ENCODE results near the gene TMEM100. TPM values are rescaled to one million over a fixed set of nuclear protein-coding genes. Genes with fewer than 3 reads are reported as not detected.

The TMEM100 gene, protein sequence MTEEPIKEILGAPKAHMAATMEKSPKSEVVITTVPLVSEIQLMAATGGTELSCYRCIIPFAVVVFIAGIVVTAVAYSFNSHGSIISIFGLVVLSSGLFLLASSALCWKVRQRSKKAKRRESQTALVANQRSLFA
- under 1 TPM in 2 of 6 experiments, not detected in 4; 0.18 to 0.26 TPM for total RNA-seq (2021; fragmentation: NEBNext Ultra II Directional; extraction: Animal tissue kit (Norgen Biotek cat#: 25700))
- long read RNA-seq: 0 reads

DNA sequence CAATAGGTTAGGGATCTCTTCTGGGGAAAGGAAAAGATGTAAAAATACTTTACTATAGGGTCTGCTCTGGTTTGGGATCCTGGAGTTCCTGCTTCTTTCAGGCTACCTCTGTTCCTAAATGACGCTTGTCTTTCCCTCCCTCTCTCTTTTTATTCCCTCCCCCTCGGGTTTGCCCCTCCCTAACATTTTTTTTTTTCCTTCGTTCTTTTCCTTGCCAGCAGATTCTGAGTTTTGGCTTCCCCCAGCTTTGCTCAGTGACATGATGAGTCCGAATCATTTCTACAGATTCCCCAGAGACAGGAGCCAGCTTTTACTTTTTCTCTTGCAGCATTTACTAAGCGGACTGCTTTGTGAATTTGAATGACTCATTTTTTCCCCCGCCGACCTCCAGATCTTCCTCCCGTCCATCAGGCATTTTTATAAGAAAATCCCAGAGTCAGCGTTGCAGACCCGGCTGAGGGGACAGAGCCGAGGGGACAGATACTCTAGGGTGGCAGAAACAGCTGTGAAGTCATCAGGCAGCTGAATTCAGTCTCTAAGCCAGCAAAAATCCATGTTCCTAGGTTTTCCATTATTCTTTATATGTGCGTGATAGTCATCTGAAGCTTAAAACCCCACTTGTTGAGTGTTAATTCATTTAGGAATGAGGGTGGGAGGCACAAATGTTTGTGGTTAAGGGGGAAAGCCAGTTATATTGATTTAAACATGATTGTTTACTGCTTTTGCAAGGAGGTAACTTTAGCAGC is at the start of gene TMEM100:
TMEM100 (minus strand) TSS at position 123 of the 746 bp plus-strand sequence. CDS start 1,794 bp downstream, outside the sequence.
- H3K27ac Mint-ChIP-seq: peak within 1 kb of the TSS; percentile 49
- peak within 1 kb of the TSS; percentile 88 for H3K4me3 Mint-ChIP-seq
- TF ChIP-seq, protein P1, sequence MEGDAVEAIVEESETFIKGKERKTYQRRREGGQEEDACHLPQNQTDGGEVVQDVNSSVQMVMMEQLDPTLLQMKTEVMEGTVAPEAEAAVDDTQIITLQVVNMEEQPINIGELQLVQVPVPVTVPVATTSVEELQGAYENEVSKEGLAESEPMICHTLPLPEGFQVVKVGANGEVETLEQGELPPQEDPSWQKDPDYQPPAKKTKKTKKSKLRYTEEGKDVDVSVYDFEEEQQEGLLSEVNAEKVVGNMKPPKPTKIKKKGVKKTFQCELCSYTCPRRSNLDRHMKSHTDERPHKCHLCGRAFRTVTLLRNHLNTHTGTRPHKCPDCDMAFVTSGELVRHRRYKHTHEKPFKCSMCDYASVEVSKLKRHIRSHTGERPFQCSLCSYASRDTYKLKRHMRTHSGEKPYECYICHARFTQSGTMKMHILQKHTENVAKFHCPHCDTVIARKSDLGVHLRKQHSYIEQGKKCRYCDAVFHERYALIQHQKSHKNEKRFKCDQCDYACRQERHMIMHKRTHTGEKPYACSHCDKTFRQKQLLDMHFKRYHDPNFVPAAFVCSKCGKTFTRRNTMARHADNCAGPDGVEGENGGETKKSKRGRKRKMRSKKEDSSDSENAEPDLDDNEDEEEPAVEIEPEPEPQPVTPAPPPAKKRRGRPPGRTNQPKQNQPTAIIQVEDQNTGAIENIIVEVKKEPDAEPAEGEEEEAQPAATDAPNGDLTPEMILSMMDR (IDR thresholded peaks at IDR 0.05): no peak
- H3K4me1 Mint-ChIP-seq (ENCODE audit: low read depth): peaks cover 47% of the 10 kb centered on the region
- peak; percentile 50 for DNase-seq
- peaks cover 13% of the 10 kb centered on the region for H3K27me3 Mint-ChIP-seq (ENCODE audit: insufficient read depth)
- H3K36me3 Mint-ChIP-seq (ENCODE audit: low read depth): no peaks in the 10 kb centered on the region
- no peaks in the 10 kb centered on the region for H3K9me3 Mint-ChIP-seq

DNA sequence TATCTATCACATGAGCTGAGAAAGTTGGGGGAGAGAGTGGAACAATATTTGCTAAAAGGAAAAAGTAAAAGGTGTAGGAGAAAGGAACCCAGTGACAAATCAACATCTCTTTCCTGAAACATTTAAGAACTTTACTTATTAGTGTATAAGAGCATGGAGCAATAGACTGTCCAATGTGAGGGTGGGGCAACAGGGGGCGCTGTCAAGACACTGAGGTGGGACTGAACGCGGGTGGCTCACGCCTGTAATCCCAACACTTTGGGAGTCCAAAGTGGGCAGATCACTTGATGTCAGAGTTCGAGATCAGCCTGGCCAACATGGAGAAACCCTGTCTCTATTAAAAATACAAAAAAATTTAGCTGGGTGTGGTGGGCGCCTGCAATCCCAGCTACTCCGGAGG is 49.4 kb upstream of the TMEM100 start:
- H3K36me3 Mint-ChIP-seq (ENCODE audit: low read depth): peaks cover 39% of the 10 kb centered on the region
- H3K4me1 Mint-ChIP-seq (ENCODE audit: low read depth): peaks cover 27% of the 10 kb centered on the region
- no peaks in the 10 kb centered on the region for H3K27me3 Mint-ChIP-seq (ENCODE audit: insufficient read depth)
- no peak overlapping the region for H3K4me3 Mint-ChIP-seq
- DNase-seq: no peak
- no peaks in the 10 kb centered on the region for H3K9me3 Mint-ChIP-seq
- no peak overlapping the region for H3K27ac Mint-ChIP-seq
- TF ChIP-seq, protein P1 (IDR thresholded peaks at IDR 0.05): peak; percentile 50

DNA sequence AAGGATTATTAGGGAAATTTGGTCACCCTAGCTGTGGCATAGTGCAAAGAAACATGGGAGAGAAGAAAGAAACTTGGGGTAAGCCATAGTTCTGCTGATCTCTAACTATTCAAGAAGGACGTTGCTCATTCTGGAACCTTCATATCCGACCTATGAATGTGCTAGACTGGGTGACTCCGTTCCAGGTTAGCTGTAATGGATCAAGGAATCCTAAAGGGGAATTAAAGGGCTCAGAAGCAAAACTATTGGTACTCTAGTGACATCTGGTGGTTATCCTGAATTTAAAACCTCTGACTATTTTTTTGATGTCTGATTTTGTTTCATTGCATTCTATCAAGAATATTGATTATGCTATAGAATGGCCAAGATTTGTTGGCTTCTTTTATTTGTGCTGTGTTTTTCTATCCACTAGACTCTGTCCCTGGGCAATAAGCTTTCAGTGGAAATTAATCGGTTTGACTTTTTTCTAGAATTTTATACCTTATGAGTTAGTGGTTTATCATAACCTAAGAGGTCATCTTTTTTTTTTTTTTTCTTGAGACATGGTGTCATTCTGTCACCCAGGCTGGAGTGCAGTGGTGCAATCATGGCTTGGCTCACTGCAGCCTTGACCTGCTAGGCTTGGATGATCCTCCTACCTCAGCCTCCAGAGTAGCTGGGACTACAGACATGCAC is 47.7 kb upstream of the TMEM100 start:
- H3K27ac Mint-ChIP-seq: peak overlapping the region; percentile 88
- H3K9me3 Mint-ChIP-seq: no peaks in the 10 kb centered on the region
- peaks cover 31% of the 10 kb centered on the region for H3K4me1 Mint-ChIP-seq (ENCODE audit: low read depth)
- peak; percentile 72 for DNase-seq
- H3K27me3 Mint-ChIP-seq (ENCODE audit: insufficient read depth): no peaks in the 10 kb centered on the region
- H3K36me3 Mint-ChIP-seq (ENCODE audit: low read depth): peaks cover 37% of the 10 kb centered on the region
- TF ChIP-seq, protein P1 (IDR thresholded peaks at IDR 0.05): peak; percentile 89
- H3K4me3 Mint-ChIP-seq: peak overlapping the region; percentile 68

DNA sequence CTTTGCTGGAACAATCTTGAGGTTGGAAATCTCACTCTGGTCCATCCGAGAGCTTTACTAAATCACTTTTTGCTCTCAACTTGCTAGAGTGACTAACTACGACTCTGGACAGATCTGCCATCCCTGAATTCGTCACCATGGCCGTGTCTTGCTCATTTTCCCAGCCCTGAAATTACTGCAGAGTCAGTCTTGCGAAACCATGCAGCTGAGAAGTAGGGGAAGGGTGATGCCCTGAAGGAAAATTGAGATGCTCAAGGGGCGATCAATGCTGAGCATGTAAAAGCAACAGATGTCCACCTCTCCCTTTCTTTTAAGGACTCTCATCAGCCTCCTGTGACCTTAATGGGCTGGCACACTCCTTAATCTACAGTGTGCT is 46.9 kb upstream of the TMEM100 start:
- Mint-ChIP-seq H3K9me3 (no peaks in the 10 kb centered on the region), H3K4me1 (ENCODE audit: low read depth) (peaks cover 34% of the 10 kb centered on the region), H3K27me3 (ENCODE audit: insufficient read depth) (no peaks in the 10 kb centered on the region), H3K4me3 (peak overlapping the region; percentile 68), H3K36me3 (ENCODE audit: low read depth) (peaks cover 39% of the 10 kb centered on the region), H3K27ac (peak overlapping the region; percentile 88)
- TF ChIP-seq, protein P1 (IDR thresholded peaks at IDR 0.05): no peak
- peak; percentile 91 for DNase-seq

DNA sequence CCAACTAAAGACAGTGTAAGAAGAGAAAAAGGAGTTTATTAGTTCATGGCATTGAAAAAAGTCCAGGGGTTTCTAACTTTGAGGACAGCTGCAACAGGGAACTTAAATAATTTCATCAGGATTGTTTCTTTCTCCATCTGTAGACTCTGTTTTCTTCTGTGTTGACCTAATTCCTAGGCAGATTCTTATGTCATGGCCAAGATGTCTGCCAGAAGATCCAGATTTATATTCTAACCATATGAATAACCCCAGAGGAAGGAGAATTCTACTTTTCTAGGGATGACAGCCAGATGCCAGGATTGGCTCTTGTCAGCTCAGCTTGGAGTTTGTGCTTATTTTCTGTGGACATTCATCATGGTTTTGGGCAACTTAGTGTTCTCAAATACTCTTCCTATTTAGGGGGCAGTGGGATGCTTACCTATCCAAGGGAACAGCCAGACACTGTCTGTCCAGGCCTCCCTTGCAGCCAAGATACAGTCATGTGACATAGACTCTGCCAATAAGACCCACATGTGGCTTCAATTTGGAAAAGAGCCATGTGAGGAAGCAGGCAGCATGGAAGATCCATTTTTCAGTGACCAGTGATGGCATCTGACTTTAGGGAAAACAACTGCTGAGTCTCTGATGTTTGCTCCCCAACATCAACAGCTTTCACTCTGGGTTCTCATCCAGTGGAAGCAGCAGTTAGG is 46.4 kb upstream of the TMEM100 start:
- DNase-seq: peak; percentile 50
- H3K4me3 Mint-ChIP-seq: peak overlapping the region; percentile 68
- H3K9me3 Mint-ChIP-seq: no peaks in the 10 kb centered on the region
- H3K27ac Mint-ChIP-seq: peak overlapping the region; percentile 88
- no peaks in the 10 kb centered on the region for H3K27me3 Mint-ChIP-seq (ENCODE audit: insufficient read depth)
- peaks cover 38% of the 10 kb centered on the region for H3K4me1 Mint-ChIP-seq (ENCODE audit: low read depth)
- TF ChIP-seq, protein P1 (IDR thresholded peaks at IDR 0.05): no peak
- peaks cover 39% of the 10 kb centered on the region for H3K36me3 Mint-ChIP-seq (ENCODE audit: low read depth)
